Measurements from ENCODE around the gene HLX. TPM values are rescaled to one million over a fixed set of nuclear protein-coding genes. Genes with fewer than 3 reads are reported as not detected.

HLX gene
- total RNA-seq, 1 experiment from 2014 or later: 0.39 TPM

- in situ Hi-C loops (cut with HindIII; ENCODE audit: low pct_unique_long_range_greater_than_20kb, low sequenced_read_pairs): no loop called here
- Histone ChIP-seq H3K4me3 (ENCODE audit: low read depth in 2 of 2, low read length in 2 of 2) (no peak overlapping the region), H3K36me3 (ENCODE audit: control insufficient read depth, insufficient read depth, low read length) (no peaks in the 10 kb centered on the region), H3K4me1 (ENCODE audit: control insufficient read depth, insufficient read depth, low read length) (no peaks in the 10 kb centered on the region), H3K27me3 (ENCODE audit: control insufficient read depth, insufficient read depth, low read length) (no peaks in the 10 kb centered on the region), H3K9me3 (ENCODE audit: control insufficient read depth, insufficient read depth, low read depth, low read length) (no peaks in the 10 kb centered on the region), H3K27ac (ENCODE audit: low read length) (no peak overlapping the region)
- no peak for TF ChIP-seq SIN3A (IDR thresholded peaks at IDR 0.05; ENCODE audit: borderline replicate concordance, insufficient read depth, low read depth, low read length)
- no peak for TF ChIP-seq POLR2AphosphoS5 (IDR thresholded peaks at IDR 0.05; ENCODE audit: low read depth, low read length)
- TF ChIP-seq TCF7L2 (IDR thresholded peaks at IDR 0.05; ENCODE audit: low read depth, low read length): no peak
- TF ChIP-seq REST (IDR thresholded peaks at IDR 0.05; ENCODE audit: insufficient read depth in 1 of 2, low read depth in 2 of 2, low read length in 1 of 2): no peak
- no peak for TF ChIP-seq CTCF (IDR thresholded peaks at IDR 0.05)
- ATAC-seq: no peak
- ChIA-PET CTCF (no interaction called here), POLR2A (no interaction called here)
- DNase-seq (ENCODE audit: low read depth, low spot score): no peak
- no TSS peak for BruUV-seq (replicated peaks)
- intact Hi-C loops (cut with micrococcal nuclease; ENCODE audit: unreplicated experiment): no loop called here
These were observed 36.7 kb downstream of the HLX start for GRCh38 chr1:220915954-220916353.

GRCh38 chr1:220917101-220917500, 37.9 kb downstream of the HLX start:
- DNase-seq (ENCODE audit: low read depth, low spot score) (no peak), ATAC-seq (no peak)
- no peaks in the 10 kb centered on the region for H3K27me3 ChIP-seq (ENCODE audit: control insufficient read depth, insufficient read depth, low read length)
- BruUV-seq (replicated peaks): no TSS peak
- H3K27ac ChIP-seq (ENCODE audit: low read length): no peak overlapping the region
- H3K4me3 ChIP-seq (ENCODE audit: low read depth in 2 of 2, low read length in 2 of 2): no peak overlapping the region
- ChIA-PET POLR2A (no interaction called here), CTCF (no interaction called here)
- no peaks in the 10 kb centered on the region for H3K4me1 ChIP-seq (ENCODE audit: control insufficient read depth, insufficient read depth, low read length)
- intact Hi-C loops (cut with micrococcal nuclease; ENCODE audit: unreplicated experiment) (no loop called here), in situ Hi-C loops (cut with HindIII; ENCODE audit: low pct_unique_long_range_greater_than_20kb, low sequenced_read_pairs) (no loop called here)
- H3K36me3 ChIP-seq (ENCODE audit: control insufficient read depth, insufficient read depth, low read length): no peaks in the 10 kb centered on the region
- no peaks in the 10 kb centered on the region for H3K9me3 ChIP-seq (ENCODE audit: control insufficient read depth, insufficient read depth, low read depth, low read length)
- TF ChIP-seq SIN3A (IDR thresholded peaks at IDR 0.05; ENCODE audit: borderline replicate concordance, insufficient read depth, low read depth, low read length): no peak
- TF ChIP-seq CTCF (IDR thresholded peaks at IDR 0.05): no peak
- no peak for TF ChIP-seq REST (IDR thresholded peaks at IDR 0.05; ENCODE audit: insufficient read depth in 1 of 2, low read depth in 2 of 2, low read length in 1 of 2)
- TF ChIP-seq POLR2AphosphoS5 (IDR thresholded peaks at IDR 0.05; ENCODE audit: low read depth, low read length): no peak
- TF ChIP-seq TCF7L2 (IDR thresholded peaks at IDR 0.05; ENCODE audit: low read depth, low read length): no peak
